ENCODE results near the gene LGR6. TPM values are rescaled to one million over a fixed set of nuclear protein-coding genes. Genes with fewer than 3 reads are reported as not detected.
"Not testable (repeated sequence)": the region's sequence is repeated elsewhere in the genome, so short reads cannot be mapped to it uniquely, and the experiment has no call there.

Gene LGR6
- total RNA-seq = 1 to 10 TPM; 1.6 to 4.9 (median 4.1) TPM

- Histone ChIP-seq H3K4me3 (peak within 1 kb of the TSS; percentile 43), H3K27me3 (peaks cover 36% of the 10 kb centered on the region), H3K9me3 (no peaks in the 10 kb centered on the region), H3K27ac (no peak within 1 kb of the TSS), H3K4me1 (peaks cover 22% of the 10 kb centered on the region), H3K36me3 (no peaks in the 10 kb centered on the region)
- no peak for DNase-seq (ENCODE audit: low spot score in 2 of 2)
- TF ChIP-seq CTCF (IDR thresholded peaks at IDR 0.05) (peak in 1 of 2 donors; percentile 10), POLR2A (IDR thresholded peaks at IDR 0.05) (no peak), POLR2AphosphoS5 (IDR thresholded peaks at IDR 0.05) (no peak), EP300 (IDR thresholded peaks at IDR 0.05) (no peak)
- 1% methylated on average over 15 of the region's 61 CpGs for WGBS
Measured at GRCh38 chr1:202193614-202194327, at the start of gene LGR6. TSS of gene LGR6 (plus strand) at chr1:202193799. CDS start at chr1:202193990, 191 bp downstream.

DNA sequence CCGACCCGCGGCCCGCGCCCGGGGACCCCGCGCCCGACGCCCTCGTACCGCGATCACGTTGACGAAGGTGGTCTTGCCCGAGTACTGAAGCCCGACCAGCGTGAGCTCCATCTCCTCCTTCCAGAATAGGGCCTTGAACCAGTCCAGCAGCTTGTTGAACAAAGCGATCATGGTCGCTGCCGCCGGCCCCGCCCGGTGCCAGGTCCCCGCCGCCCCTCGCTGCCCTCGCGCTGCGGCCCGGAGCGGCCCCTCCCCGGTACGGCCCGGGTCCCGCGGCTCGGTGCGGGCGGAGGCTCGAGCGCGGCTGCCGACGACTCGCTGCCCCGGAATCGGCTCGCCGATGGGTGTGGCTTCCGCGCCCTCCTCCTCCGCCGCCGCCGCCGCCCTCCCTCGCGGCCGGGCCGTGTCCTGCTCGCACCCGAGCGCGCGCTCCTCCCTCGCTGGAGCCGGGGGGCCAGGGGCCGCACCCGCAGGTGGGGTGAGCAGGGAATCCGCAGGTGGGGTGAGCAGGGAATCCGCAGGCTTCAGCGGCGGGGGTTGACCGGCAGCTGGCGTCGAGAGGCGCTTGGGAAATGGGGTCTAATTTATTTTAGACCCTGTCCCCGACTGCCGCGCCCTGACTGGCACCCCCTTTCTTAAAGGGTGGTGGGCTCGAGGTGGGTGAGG lies 49.1 kb upstream of the LGR6 start, which contains the start of gene ARL8A:
Gene ARL8A, minus strand, starts transcription at position 336 of the 666 bp plus-strand sequence. Its CDS starts 165 bp downstream, at position 171.
- Histone ChIP-seq H3K9me3 (no peaks in the 10 kb centered on the region), H3K36me3 (peaks cover 4% of the 10 kb centered on the region), H3K27ac (peak within 1 kb of the TSS; percentile 93), H3K4me3 (peak within 1 kb of the TSS; percentile 77), H3K27me3 (no peaks in the 10 kb centered on the region), H3K4me1 (peaks cover 35% of the 10 kb centered on the region)
- DNase-seq (ENCODE audit: low spot score in 2 of 2) = peak in 1 of 2 donors; percentile 82
- WGBS = 0% methylated on average over 4 of the region's 82 CpGs
- TF ChIP-seq CTCF (IDR thresholded peaks at IDR 0.05) = no peak
- TF ChIP-seq POLR2AphosphoS5 (IDR thresholded peaks at IDR 0.05) = no peak
- no peak for TF ChIP-seq EP300 (IDR thresholded peaks at IDR 0.05)
- TF ChIP-seq POLR2A (IDR thresholded peaks at IDR 0.05) = peak; percentile 17 to 58

GRCh38 chr1:202145068-202145743 lies 48.4 kb upstream of the LGR6 start:
- Histone ChIP-seq H3K27ac (peak overlapping the region; percentile 93), H3K36me3 (peaks cover 4% of the 10 kb centered on the region), H3K4me3 (peak overlapping the region; percentile 77), H3K9me3 (no peaks in the 10 kb centered on the region), H3K4me1 (peaks cover 35% of the 10 kb centered on the region), H3K27me3 (no peaks in the 10 kb centered on the region)
- DNase-seq (ENCODE audit: low spot score in 2 of 2) = no peak
- TF ChIP-seq EP300 (IDR thresholded peaks at IDR 0.05) = no peak
- no peak for TF ChIP-seq POLR2AphosphoS5 (IDR thresholded peaks at IDR 0.05)
- no peak for TF ChIP-seq POLR2A (IDR thresholded peaks at IDR 0.05)
- TF ChIP-seq CTCF (IDR thresholded peaks at IDR 0.05) = no peak
- 4% methylated on average over 11 of the region's 13 CpGs for WGBS

DNA sequence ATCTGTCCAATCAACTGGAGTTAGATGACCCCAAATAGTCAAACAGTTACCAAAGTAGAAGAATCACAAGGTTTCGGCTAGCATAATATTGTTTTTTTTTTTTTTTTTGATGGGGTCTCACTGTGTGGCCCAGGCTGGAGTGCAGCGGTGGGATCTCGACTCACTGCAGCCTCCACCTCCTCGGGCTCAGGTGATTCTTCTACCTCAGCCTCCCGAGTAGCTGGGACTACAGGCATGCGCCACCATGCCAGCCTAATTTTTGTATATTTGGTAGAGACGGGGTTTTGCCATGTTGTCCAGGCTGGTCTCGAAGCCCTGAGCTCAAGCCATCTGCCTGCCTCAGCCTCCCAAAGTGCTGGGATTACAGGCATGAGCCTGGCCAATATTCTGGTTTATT lies 47.9 kb upstream of the LGR6 start:
- peak overlapping the region; percentile 77 for H3K4me3 ChIP-seq
- not testable (repeated sequence) for H3K9me3 ChIP-seq; H3K27ac ChIP-seq; H3K36me3 ChIP-seq; H3K27me3 ChIP-seq; DNase-seq (ENCODE audit: low spot score in 2 of 2)
- WGBS = 89% methylated on average over 8 of the region's 8 CpGs
- peaks cover 35% of the 10 kb centered on the region for H3K4me1 ChIP-seq

DNA sequence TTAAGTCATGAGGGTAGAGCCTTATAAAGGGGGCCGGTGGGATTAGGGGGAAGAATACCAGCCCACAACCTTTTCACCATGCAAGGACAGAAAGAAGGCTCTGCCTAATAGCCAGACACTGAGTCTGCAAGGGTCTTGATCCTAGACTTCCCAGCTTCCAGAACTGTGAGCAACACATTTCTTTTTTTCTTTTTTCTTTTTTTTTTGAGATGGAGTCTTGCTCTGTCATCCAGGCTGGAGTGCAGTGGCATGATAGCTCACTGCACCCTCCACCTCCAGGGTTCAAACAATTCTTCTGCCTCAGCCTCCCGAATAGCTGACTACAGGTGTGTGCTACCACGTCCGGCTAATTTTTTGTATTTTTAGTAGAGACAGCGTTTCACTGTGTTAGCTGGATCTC lies 47.3 kb upstream of the LGR6 start:
- Histone ChIP-seq H3K36me3 (no peaks in the 10 kb centered on the region), H3K4me1 (peaks cover 33% of the 10 kb centered on the region), H3K27me3 (no peaks in the 10 kb centered on the region), H3K9me3 (no peaks in the 10 kb centered on the region), H3K27ac (no peak overlapping the region), H3K4me3 (no peak overlapping the region)
- DNase-seq (ENCODE audit: low spot score in 2 of 2) = no peak
- TF ChIP-seq EP300 (IDR thresholded peaks at IDR 0.05) (no peak), CTCF (IDR thresholded peaks at IDR 0.05) (no peak), POLR2AphosphoS5 (IDR thresholded peaks at IDR 0.05) (no peak), POLR2A (IDR thresholded peaks at IDR 0.05) (no peak)
- WGBS = 97% methylated on average over 5 of the region's 5 CpGs

All from suprapubic skin (tissue), 4 donors.